Bronchial epithelial cell (primary cell): Measurements from ENCODE around the gene CEP44. TPM values are rescaled to one million over a fixed set of nuclear protein-coding genes. Genes with fewer than 3 reads are reported as not detected.

Experiments used
- DNase-seq: peaks from one replicate; pipeline ENCODE4 v3.0.0-alpha.2; 2010; ENCODE audit warnings: low read depth
- FAIRE-seq: peaks from 2 replicates; lab custom pipeline; 2011; peaks lifted over from hg19 to GRCh38; lab: Jason Lieb, UNC
- H3K27me3 ChIP-seq: 2 replicates; pipeline ENCODE4 v1.5.1; 2011; ENCODE audit warnings: low read length; ENCODE audit not compliant: control insufficient read depth, insufficient read depth
- H3K36me3 ChIP-seq: 2 replicates; pipeline ENCODE4 v1.5.1; 2011; ENCODE audit warnings: low read length; ENCODE audit not compliant: control insufficient read depth, insufficient read depth
- H3K4me3 ChIP-seq: 2 replicates; pipeline ENCODE4 v1.5.1; 2011; ENCODE audit warnings: mild to moderate bottlenecking, low read depth, low read length, control low read depth
- CTCF ChIP-seq: IDR thresholded peaks from 2 replicates; pipeline ENCODE4 v1.5.1; 2011; ENCODE audit warnings: mild to moderate bottlenecking, moderate library complexity, low read length, control low read depth, inconsistent platforms; ENCODE audit not compliant: insufficient read depth, severe bottlenecking
- total RNA-seq: library from RNA; depleted of rRNA; stranded (reverse); fragments of >200 nt; gene quantifications from 2 replicates; pipeline ENCODE4 v1.2.1, GENCODE V29; 2014

The CEP44 gene
- total RNA-seq, 1 donor from 2014 or later, result 16.8 TPM

- Histone ChIP-seq H3K36me3 (no peaks in the 10 kb centered on the region), H3K4me3 (no peak overlapping the region), H3K27me3 (no peaks in the 10 kb centered on the region)
- no peak for TF ChIP-seq CTCF
- DNase-seq (no peak), FAIRE-seq (no peak)
These were observed 17.3 kb upstream of the CEP44 start for GRCh38 chr4:174266416-174266815.

- H3K36me3 ChIP-seq, result no peaks in the 10 kb centered on the region
- FAIRE-seq (no peak), DNase-seq (no peak)
- no peak overlapping the region for H3K4me3 ChIP-seq
- no peak for TF ChIP-seq CTCF
- no peaks in the 10 kb centered on the region for H3K27me3 ChIP-seq
These were observed 9.8 kb upstream of the CEP44 start for GRCh38 chr4:174273930-174274329.

GRCh38 chr4:174274436-174274835 is 9.3 kb upstream of the CEP44 start:
- FAIRE-seq (no peak), DNase-seq (peak; percentile 68)
- H3K27me3 ChIP-seq, result no peaks in the 10 kb centered on the region
- no peak overlapping the region for H3K4me3 ChIP-seq
- TF ChIP-seq CTCF, result no peak
- no peaks in the 10 kb centered on the region for H3K36me3 ChIP-seq

- DNase-seq, result no peak
- TF ChIP-seq CTCF, result no peak
- Histone ChIP-seq H3K27me3 (no peaks in the 10 kb centered on the region), H3K36me3 (no peaks in the 10 kb centered on the region), H3K4me3 (no peak overlapping the region)
- FAIRE-seq, result no peak
These were observed 8.6 kb upstream of the CEP44 start for GRCh38 chr4:174275101-174275500.

- H3K36me3 ChIP-seq, result no peaks in the 10 kb centered on the region
- no peak for FAIRE-seq
- no peak for DNase-seq
- TF ChIP-seq CTCF, result no peak
- H3K4me3 ChIP-seq, result no peak overlapping the region
- H3K27me3 ChIP-seq, result no peaks in the 10 kb centered on the region
These were observed 6.3 kb upstream of the CEP44 start for GRCh38 chr4:174277433-174277832.

- no peaks in the 10 kb centered on the region for H3K27me3 ChIP-seq
- FAIRE-seq (no peak), DNase-seq (peak; percentile 12)
- TF ChIP-seq CTCF, result no peak
- H3K36me3 ChIP-seq, result no peaks in the 10 kb centered on the region
- no peak overlapping the region for H3K4me3 ChIP-seq
These were observed 5.2 kb upstream of the CEP44 start for GRCh38 chr4:174278467-174278866.
